HG02852 (cell line): ENCODE results near the gene RNF157.

Experiments
- ATAC-seq: cut with Tn5 transposase; IDR thresholded peaks from one replicate; pipeline ENCODE4 v1.9.1; 2021; ENCODE audit warnings: mild to moderate bottlenecking, moderate library complexity; ENCODE audit not compliant: unreplicated experiment

Gene RNF157

DNA sequence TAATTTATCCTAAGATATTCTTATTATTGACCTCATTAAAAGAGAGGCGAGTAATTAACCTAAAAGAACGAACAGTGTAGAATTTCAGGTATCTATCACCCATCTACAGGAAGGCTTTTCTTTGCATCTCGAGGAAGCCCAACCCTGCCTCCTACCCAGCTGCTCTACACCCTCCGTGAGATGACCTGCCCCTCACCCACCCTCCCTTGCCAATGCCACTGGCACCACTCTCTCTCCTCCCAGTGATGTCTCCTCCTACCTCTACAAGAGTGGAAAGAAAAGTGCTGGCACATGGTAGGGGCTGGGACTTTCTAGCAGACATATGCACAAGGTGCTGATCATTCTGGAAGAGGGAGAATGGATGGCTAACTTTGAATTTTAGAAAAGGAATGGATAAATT lies 76.4 kb downstream of the RNF157 start:
- no peak for ATAC-seq

- no peak for ATAC-seq
Measured at GRCh38 chr17:76161619-76162266, 78.5 kb downstream of the RNF157 start.

- no peak for ATAC-seq
Measured at GRCh38 chr17:76160896-76161528, 79.3 kb downstream of the RNF157 start.

DNA sequence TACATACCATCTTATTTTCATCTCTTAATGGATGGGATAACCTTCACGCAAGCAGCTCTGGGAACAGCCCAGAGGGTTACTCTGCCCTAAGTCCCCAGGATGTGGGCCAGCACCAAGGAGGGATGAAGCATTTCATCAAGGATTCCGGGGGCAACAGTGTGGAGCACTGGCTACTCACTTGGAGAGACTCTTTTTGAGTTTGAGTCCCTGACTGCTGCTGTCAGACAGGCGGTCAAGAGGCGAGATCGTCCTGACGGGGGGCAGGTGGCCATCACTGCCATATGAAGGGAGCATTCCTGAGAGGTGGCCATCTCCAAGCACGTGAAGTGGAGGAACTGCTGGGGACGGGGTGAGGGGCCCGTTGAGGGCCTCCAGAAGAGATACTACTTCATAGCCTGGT lies 81.1 kb downstream of the RNF157 start:
- ATAC-seq: no peak

GRCh38 chr17:76157759-76158158 lies 82.5 kb downstream of the RNF157 start:
- no peak for ATAC-seq

- ATAC-seq: no peak
Measured at GRCh38 chr17:76156662-76156991, 83.7 kb downstream of the RNF157 start.

DNA sequence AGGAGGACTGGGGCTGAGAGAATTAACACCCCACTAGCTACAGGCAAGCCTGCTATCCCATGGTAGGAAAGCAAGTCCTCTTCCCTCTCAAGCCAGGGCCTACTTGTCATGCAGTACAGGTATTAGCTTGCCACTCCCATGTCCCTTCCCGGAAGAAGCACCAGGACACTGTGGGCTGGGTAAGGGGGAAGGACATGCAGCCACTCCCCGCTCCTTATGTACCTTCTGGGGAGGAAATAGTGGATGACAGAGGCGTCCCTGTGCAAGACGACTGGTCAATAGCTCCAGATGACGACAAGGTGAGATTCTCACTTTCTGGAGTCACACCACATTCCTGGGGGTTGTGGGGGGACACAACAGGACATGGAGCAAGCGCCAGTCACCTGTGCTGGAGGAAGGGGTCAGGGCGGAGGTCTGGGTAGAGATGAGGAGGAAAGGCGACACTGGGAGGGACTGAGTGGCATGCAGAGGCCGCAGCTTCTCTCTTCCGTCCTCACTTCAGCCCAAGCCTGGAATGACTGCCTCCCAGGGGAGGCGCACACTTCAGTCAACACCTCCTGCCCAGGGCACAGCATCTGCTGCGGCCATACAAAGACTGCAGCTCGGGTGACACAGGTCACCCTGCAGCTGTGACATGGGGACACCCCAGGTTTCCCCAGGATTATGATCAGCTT lies 84.2 kb downstream of the RNF157 start:
- no peak for ATAC-seq

- ATAC-seq: no peak
Measured at GRCh38 chr17:76154936-76155845, 85.1 kb downstream of the RNF157 start.

- ATAC-seq: no peak
Measured at GRCh38 chr17:76154292-76154691, 86.0 kb downstream of the RNF157 start.

DNA sequence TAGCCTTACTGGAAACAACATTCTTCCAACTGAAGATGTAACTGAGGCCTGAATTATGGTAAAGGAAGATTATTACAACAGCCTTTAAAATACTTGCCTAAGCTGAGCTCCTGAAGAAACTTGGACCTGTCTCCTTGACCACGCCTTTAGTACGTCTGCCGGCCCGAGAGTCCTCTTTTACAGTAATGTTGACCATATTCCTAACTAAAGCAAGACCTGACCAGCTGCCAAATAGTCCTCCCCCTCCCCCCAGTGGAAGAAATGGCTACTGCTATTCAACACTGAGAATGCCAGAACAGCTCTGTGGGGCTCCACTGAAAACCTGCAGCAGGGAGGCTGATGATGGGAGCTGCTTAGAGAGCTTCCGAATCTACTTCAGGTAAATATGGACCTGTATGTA lies 86.7 kb downstream of the RNF157 start:
- no peak for ATAC-seq

GRCh38 chr17:76153202-76153601 lies 87.1 kb downstream of the RNF157 start:
- no peak for ATAC-seq

- ATAC-seq: no peak
Measured at GRCh38 chr17:76152591-76152990, 87.7 kb downstream of the RNF157 start.

DNA sequence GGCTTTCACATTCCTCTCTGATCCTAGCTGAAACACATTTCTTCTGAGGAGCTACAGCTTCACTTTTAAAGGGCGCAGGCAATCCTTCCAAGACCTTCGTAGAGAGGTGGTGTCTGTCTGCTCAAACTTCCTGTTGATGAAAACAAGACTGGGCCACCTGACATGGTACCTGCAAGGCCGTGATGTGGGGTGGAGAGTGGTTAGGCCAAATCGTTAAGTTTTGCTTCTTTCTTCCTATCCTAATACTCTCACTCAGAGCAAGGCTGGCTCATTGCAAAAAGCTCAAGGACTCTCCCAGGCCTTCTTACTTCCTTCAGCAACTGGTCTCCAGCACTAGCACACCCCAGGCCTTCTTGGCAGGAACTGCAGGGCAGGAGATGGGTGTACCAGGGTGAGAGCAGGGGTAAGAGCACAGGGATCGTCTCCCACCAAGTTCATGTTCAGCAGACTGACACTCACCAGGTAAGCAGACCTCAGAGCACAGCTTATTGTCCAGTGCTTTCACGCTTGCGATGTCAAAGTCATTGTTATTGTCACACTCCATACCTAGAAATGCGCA lies 88.3 kb downstream of the RNF157 start:
- no peak for ATAC-seq

DNA sequence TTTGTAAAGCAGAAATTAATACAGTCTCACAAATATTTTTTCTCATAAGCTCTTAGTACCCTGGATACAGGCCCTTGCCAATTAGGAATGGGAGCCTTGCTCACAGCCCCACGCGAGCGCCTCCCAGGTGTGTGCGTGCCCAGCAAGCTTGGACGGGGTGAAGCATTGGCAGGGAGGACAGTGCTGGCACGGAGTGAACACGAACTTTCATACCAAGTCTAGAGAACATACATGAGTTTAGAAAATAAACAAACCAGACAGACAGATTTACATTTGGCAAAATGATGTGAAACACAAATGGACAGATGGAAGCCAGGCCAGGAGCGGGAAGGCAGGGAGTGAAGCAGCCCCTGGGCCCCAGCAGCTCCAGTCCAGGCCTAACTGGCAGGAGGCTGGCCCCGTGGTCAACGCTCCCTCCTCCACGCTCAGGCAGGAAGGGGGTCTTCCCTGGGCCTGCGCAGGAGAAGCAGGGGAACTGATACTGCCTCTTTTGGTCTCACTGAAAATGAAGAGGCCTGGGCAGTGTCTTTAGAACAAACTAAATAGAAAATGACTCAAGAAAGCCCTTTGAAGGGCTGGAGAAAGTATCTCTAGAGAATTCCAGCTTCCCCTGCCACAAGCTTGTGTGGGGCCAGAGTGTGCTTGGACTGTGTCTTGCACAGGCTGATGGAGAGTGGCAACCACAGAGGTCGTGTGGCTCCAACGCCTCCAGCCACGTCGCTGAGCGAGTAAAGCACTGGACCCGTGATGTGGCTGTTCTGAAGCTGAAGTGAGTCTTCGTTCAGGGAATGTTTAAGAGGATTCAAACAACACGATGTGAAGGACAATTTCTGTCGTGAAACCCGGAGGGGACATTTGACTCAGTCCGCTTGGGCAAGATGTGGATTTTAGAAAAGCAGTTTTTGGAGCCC lies 89.3 kb downstream of the RNF157 start:
- no peak for ATAC-seq

DNA sequence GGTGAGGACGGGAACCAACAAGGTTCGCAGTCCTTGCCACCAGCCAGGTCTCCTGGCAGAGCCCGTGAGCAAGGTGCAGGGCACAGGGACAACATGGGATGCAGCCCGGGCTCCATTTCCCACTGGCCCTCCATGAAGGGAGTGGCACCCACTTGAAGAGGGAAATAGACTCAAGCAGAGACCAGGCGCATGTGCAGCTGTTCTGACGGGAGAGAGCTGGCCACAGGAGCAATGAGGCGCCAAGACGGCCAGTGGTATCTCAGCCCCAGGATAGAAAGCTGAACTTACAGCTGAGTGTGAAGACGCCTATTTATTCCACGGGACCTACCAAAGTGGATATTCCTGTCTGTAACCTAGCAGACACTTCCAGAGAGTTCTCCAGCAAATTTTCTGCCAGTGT lies 91.1 kb downstream of the RNF157 start:
- no peak for ATAC-seq

DNA sequence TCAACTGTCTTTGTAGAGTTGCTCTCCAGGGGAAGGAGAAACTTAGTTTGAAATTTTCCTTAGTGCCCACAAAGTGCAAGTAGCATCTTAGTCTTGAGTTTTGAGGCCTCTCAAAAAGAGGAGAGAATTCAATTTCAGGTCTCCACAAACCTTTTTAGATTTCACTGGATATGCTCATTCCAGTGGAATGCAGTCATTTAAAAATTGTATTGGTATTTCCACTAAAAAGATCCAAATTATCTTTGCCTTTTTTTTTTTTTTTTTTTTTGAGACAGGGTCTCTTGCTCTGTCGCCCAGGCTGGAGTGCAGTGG lies 92.3 kb downstream of the RNF157 start:
- ATAC-seq: no peak

GRCh38 chr17:76147211-76148014 lies 92.9 kb downstream of the RNF157 start:
- no peak for ATAC-seq

GRCh38 chr17:76146053-76146851 lies 94.0 kb downstream of the RNF157 start:
- no peak for ATAC-seq
